KMS-11 (cell line): ENCODE measurements around the gene GLS.

ENCODE experiments used
- H2AFZ ChIP-seq: fragments of 200-600 bp; sonication (generic); 2 replicates; pipeline ENCODE4 v1.6.1; 2016; ENCODE audit warnings: antibody characterized with exemption, mixed run types, low read depth
- H3K27ac ChIP-seq: fragments of 200-600 bp; sonication (generic); 2 replicates; pipeline ENCODE4 v1.6.1; 2016; ENCODE audit warnings: mild to moderate bottlenecking, mixed run types
- H3K27me3 ChIP-seq: fragments of 200-600 bp; sonication (generic); 2 replicates; pipeline ENCODE4 v1.6.1; 2017; ENCODE audit warnings: mild to moderate bottlenecking, low read depth, mixed run types, moderate library complexity; ENCODE audit not compliant: insufficient read depth
- H3K36me3 ChIP-seq: fragments of 200-600 bp; sonication (generic); 2 replicates; pipeline ENCODE4 v1.6.1; 2017; ENCODE audit warnings: mild to moderate bottlenecking, mixed run types; ENCODE audit not compliant: insufficient read depth
- H3K4me1 ChIP-seq: fragments of 200-600 bp; sonication (generic); 2 replicates; pipeline ENCODE4 v1.6.1; 2016; ENCODE audit warnings: mild to moderate bottlenecking, low read depth, mixed run types; ENCODE audit not compliant: poor library complexity, severe bottlenecking
- H3K4me2 ChIP-seq: fragments of 200-600 bp; sonication (generic); 2 replicates; pipeline ENCODE4 v1.7.0; 2016; ENCODE audit warnings: mild to moderate bottlenecking, mixed run types
- H3K4me3 ChIP-seq: fragments of 200-600 bp; sonication (generic); IDR thresholded peaks from 2 replicates; pipeline ENCODE4 v1.6.1; 2017; ENCODE audit warnings: low read depth, low read length, mixed read lengths; ENCODE audit not compliant: insufficient read depth
- H3K79me2 ChIP-seq: fragments of 200-600 bp; sonication (generic); 2 replicates; pipeline ENCODE4 v1.6.1; 2016; ENCODE audit warnings: low read depth, mixed run types; ENCODE audit not compliant: insufficient read depth
- H3K9ac ChIP-seq: fragments of 200-600 bp; sonication (generic); 2 replicates; pipeline ENCODE4 v1.6.1; 2016; ENCODE audit warnings: mild to moderate bottlenecking, mixed run types
- H4K20me1 ChIP-seq: fragments of 200-600 bp; sonication (generic); 2 replicates; pipeline ENCODE4 v1.6.1; 2016; ENCODE audit warnings: mild to moderate bottlenecking, mixed run types; ENCODE audit not compliant: insufficient read depth
- TF ChIP-seq, protein P1 (sequence below): fragments of 200-600 bp; sonication (generic); conservative IDR thresholded peaks from 2 replicates; pipeline ENCODE4 v1.6.1; 2017; ENCODE audit warnings: low read depth, mild to moderate bottlenecking, antibody characterized with exemption, low read length, moderate library complexity, mixed read lengths

Gene GLS

DNA sequence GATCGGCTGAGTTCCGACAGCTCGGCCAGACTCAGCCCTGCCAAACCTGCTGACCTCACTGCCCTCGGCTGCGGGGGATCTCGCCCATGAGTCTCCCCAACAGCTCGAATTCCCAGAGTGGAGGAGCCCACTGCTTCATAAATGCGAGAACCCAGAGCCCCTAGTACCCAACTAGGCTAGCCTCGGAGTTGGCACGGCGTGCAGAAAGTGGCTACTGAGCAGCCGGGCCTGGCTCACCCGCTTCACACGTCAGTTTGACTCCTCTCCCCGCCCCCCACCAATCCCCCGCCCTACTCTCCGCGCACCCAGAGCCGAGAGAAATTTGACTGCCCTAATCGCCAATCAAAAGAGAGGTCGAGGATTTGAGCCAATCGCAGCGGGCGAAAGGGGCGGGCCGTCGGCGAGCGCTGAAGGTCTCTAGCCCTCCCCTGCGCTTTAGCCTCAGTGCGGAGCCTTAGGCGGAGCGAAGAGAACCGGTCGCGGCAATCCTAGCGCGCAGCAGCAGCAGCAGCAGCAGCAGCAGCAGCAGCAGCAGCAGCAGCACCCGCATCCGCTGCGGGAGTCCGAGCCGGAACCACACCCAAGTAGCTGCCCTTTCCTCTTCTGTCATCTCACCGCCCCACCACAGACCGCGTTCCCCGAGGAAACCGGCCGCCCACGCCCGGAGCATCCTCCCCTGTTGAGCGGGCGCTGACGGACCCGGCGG lies at the start of gene GLS:
GLS (plus strand) TSS at position 444 of the 706 bp plus-strand sequence. CDS start 264 bp downstream, outside the sequence.
- peaks cover 35% of the 10 kb centered on the region for H3K4me1 ChIP-seq
- peak within 1 kb of the TSS; percentile 74 for H3K4me2 ChIP-seq
- peak within 1 kb of the TSS; percentile 75 for H3K4me3 ChIP-seq
- H3K27ac ChIP-seq = peak within 1 kb of the TSS; percentile 73
- H2AFZ ChIP-seq = peak within 1 kb of the TSS; percentile 99
- TF ChIP-seq, protein P1, sequence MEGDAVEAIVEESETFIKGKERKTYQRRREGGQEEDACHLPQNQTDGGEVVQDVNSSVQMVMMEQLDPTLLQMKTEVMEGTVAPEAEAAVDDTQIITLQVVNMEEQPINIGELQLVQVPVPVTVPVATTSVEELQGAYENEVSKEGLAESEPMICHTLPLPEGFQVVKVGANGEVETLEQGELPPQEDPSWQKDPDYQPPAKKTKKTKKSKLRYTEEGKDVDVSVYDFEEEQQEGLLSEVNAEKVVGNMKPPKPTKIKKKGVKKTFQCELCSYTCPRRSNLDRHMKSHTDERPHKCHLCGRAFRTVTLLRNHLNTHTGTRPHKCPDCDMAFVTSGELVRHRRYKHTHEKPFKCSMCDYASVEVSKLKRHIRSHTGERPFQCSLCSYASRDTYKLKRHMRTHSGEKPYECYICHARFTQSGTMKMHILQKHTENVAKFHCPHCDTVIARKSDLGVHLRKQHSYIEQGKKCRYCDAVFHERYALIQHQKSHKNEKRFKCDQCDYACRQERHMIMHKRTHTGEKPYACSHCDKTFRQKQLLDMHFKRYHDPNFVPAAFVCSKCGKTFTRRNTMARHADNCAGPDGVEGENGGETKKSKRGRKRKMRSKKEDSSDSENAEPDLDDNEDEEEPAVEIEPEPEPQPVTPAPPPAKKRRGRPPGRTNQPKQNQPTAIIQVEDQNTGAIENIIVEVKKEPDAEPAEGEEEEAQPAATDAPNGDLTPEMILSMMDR = no peak
- peak within 1 kb of the TSS; percentile 83 for H3K9ac ChIP-seq
- no peaks in the 10 kb centered on the region for H3K36me3 ChIP-seq
- H3K79me2 ChIP-seq = peaks cover 44% of the 10 kb centered on the region
- H3K27me3 ChIP-seq = no peaks in the 10 kb centered on the region
- H4K20me1 ChIP-seq = peaks cover 26% of the 10 kb centered on the region

DNA sequence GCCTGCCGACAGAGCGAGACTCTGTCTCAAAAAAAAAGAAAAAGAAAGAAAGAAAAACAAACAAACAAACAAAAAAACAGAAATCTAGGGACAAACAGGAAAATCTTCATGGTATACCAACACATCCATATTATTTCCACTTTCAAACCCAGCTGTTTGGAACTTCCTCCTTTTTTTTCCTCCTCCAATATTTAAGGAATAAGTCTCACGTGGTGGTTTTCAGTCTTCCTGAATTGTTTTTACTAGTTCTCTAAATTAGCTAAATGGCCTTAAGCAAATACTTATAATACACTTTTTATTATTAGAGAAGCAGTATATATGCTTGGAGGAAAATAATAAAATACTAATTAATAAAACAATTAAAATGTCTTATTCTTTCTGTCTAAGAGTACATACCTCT lies 48.7 kb upstream of the GLS start:
- Histone ChIP-seq H3K4me3 (no peak overlapping the region), H3K36me3 (no peaks in the 10 kb centered on the region), H3K27ac (no peak overlapping the region), H2AFZ (no peak overlapping the region), H3K79me2 (no peaks in the 10 kb centered on the region), H3K4me1 (no peaks in the 10 kb centered on the region), H3K27me3 (no peaks in the 10 kb centered on the region), H3K9ac (no peak overlapping the region), H4K20me1 (no peaks in the 10 kb centered on the region), H3K4me2 (no peak overlapping the region)
- TF ChIP-seq, protein P1 = no peak

DNA sequence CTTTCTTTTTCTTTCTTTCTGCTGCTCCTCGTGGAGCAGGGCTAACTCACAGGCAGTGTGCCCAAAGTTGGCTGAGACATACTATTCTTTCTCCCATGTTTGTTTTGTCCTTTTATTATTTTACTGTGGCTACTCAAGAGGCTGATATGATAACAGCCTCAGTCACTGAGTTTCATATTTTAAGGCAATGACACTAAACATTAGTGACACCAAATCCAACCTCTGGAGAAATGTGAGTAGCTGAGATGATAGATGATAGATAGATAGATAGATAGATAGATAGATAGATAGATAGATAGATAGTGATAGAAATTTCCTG lies 45.8 kb upstream of the GLS start:
- Histone ChIP-seq H4K20me1 (no peaks in the 10 kb centered on the region), H3K9ac (no peak overlapping the region), H3K4me3 (no peak overlapping the region), H2AFZ (no peak overlapping the region), H3K4me1 (no peaks in the 10 kb centered on the region), H3K4me2 (no peak overlapping the region), H3K79me2 (no peaks in the 10 kb centered on the region), H3K27ac (no peak overlapping the region), H3K27me3 (no peaks in the 10 kb centered on the region), H3K36me3 (no peaks in the 10 kb centered on the region)
- TF ChIP-seq, protein P1 = no peak

DNA sequence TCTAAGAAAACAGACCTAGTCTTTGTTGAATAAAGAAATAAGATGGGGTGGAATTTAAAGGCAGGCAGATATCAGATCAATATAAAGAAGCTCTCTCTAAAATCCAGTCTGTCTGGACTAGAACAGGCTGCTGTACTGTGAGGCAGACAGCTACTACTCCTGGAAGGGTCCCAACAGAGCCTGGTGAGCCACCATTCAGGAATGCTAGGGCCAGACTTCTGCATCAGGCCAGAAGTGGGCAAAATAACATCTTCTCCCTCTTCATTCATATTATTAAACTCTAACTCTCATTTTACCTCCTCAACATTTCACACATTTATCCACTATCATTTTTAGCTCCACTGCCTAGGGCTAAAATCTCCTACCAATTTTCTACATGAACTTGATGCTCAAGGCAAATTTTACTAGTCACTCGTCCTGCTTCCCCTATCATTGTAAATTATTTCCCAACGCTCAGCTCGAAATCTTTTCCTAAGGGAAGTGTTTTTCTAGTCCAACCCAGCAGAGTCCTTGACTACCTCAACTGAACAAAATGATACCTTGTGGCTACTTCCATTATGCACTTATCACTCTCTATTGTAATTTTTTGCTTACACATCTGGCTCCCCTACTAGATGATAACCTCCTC lies 45.2 kb upstream of the GLS start:
- Histone ChIP-seq H3K4me3 (no peak overlapping the region), H3K4me1 (no peaks in the 10 kb centered on the region), H3K27me3 (no peaks in the 10 kb centered on the region), H3K27ac (no peak overlapping the region), H3K79me2 (no peaks in the 10 kb centered on the region), H3K4me2 (no peak overlapping the region), H2AFZ (no peak overlapping the region), H4K20me1 (no peaks in the 10 kb centered on the region), H3K36me3 (no peaks in the 10 kb centered on the region), H3K9ac (no peak overlapping the region)
- TF ChIP-seq, protein P1 = no peak
